Measurements from ENCODE around the gene FLT3LG. TPM values are rescaled to one million over a fixed set of nuclear protein-coding genes. Genes with fewer than 3 reads are reported as not detected.

FLT3LG gene
- total RNA-seq, 1 donor from 2014 or later, result 1.4 TPM

- Mint-ChIP-seq H3K27ac (ENCODE audit: unreplicated experiment) (no peak overlapping the region), H3K4me1 (ENCODE audit: unreplicated experiment) (peaks cover 14% of the 10 kb centered on the region)
These were observed 33.4 kb upstream of the FLT3LG start for GRCh38 chr19:49440439-49441209.

GRCh38 chr19:49441210-49441959 lies 32.6 kb upstream of the FLT3LG start, which contains the start of gene SLC17A7:
Gene SLC17A7 (minus strand): TSS chr19:49441527. CDS start chr19:49441379, 148 bp downstream.
- peak within 1 kb of the TSS; percentile 82 for H3K4me3 Mint-ChIP-seq (ENCODE audit: unreplicated experiment)
- peak; percentile 43 for DNase-seq (ENCODE audit: low spot score)
- TF ChIP-seq CTCF (IDR thresholded peaks at IDR 0.05; ENCODE audit: unreplicated experiment), result no peak
- peaks cover 11% of the 10 kb centered on the region for H3K36me3 Mint-ChIP-seq (ENCODE audit: low read depth, unreplicated experiment)
- H3K9me3 Mint-ChIP-seq (ENCODE audit: unreplicated experiment), result no peaks in the 10 kb centered on the region
- peaks cover 14% of the 10 kb centered on the region for H3K4me1 Mint-ChIP-seq (ENCODE audit: unreplicated experiment)
- peaks cover 52% of the 10 kb centered on the region for H3K27me3 Mint-ChIP-seq (ENCODE audit: unreplicated experiment)
- H3K27ac Mint-ChIP-seq (ENCODE audit: unreplicated experiment), result no peak within 1 kb of the TSS

More at GRCh38 chr19:49440439-49441209, 33.4 kb upstream of the FLT3LG start:
- no peak for TF ChIP-seq CTCF (IDR thresholded peaks at IDR 0.05; ENCODE audit: unreplicated experiment)
- no peak for DNase-seq (ENCODE audit: low spot score)
- Mint-ChIP-seq H3K36me3 (ENCODE audit: low read depth, unreplicated experiment) (peaks cover 7% of the 10 kb centered on the region), H3K9me3 (ENCODE audit: unreplicated experiment) (no peaks in the 10 kb centered on the region), H3K4me3 (ENCODE audit: unreplicated experiment) (peak overlapping the region; percentile 68), H3K27me3 (ENCODE audit: unreplicated experiment) (peaks cover 58% of the 10 kb centered on the region)

- H3K36me3 Mint-ChIP-seq (ENCODE audit: low read depth, unreplicated experiment), result peaks cover 16% of the 10 kb centered on the region
- H3K27ac Mint-ChIP-seq (ENCODE audit: unreplicated experiment), result no peak overlapping the region
These were observed 32.1 kb upstream of the FLT3LG start for GRCh38 chr19:49441960-49442350.

GRCh38 chr19:49442354-49442753 lies 31.7 kb upstream of the FLT3LG start:
- peaks cover 48% of the 10 kb centered on the region for H3K27me3 Mint-ChIP-seq (ENCODE audit: unreplicated experiment)
- H3K27ac Mint-ChIP-seq (ENCODE audit: unreplicated experiment), result no peak overlapping the region
- H3K4me1 Mint-ChIP-seq (ENCODE audit: unreplicated experiment), result peaks cover 14% of the 10 kb centered on the region
- H3K9me3 Mint-ChIP-seq (ENCODE audit: unreplicated experiment), result no peaks in the 10 kb centered on the region
- peaks cover 16% of the 10 kb centered on the region for H3K36me3 Mint-ChIP-seq (ENCODE audit: low read depth, unreplicated experiment)
- peak overlapping the region; percentile 82 for H3K4me3 Mint-ChIP-seq (ENCODE audit: unreplicated experiment)
- no peak for DNase-seq (ENCODE audit: low spot score)
- no peak for TF ChIP-seq CTCF (IDR thresholded peaks at IDR 0.05; ENCODE audit: unreplicated experiment)

More at GRCh38 chr19:49441960-49442350, 32.1 kb upstream of the FLT3LG start:
- no peak for DNase-seq (ENCODE audit: low spot score)
- no peak for TF ChIP-seq CTCF (IDR thresholded peaks at IDR 0.05; ENCODE audit: unreplicated experiment)
- no peaks in the 10 kb centered on the region for H3K9me3 Mint-ChIP-seq (ENCODE audit: unreplicated experiment)
- H3K4me1 Mint-ChIP-seq (ENCODE audit: unreplicated experiment), result peaks cover 14% of the 10 kb centered on the region
- H3K27me3 Mint-ChIP-seq (ENCODE audit: unreplicated experiment), result peaks cover 49% of the 10 kb centered on the region
- peak overlapping the region; percentile 82 for H3K4me3 Mint-ChIP-seq (ENCODE audit: unreplicated experiment)

Measured in endothelial cell (in vitro differentiated cells).